Dendritic cell treated with granulocyte-macrophage colony-stimulating factor and Interleukin-4, amounts not matched to agents 40 ng/mL and 50 ng/mL, for 4 days (primary cell): Measurements from ENCODE around the gene PCDHGC3.

Experiments used
- H3K27ac Mint-ChIP-seq: one replicate; pipeline ENCODE4 v1.8.0; 2022; ENCODE audit warnings: mild to moderate bottlenecking, mixed read lengths
- H3K27me3 Mint-ChIP-seq: one replicate; pipeline ENCODE4 v1.8.0; 2022; ENCODE audit warnings: mild to moderate bottlenecking, mixed read lengths
- H3K36me3 Mint-ChIP-seq: one replicate; pipeline ENCODE4 v1.8.0; 2022; ENCODE audit warnings: low read depth, mixed read lengths
- H3K4me1 Mint-ChIP-seq: one replicate; pipeline ENCODE4 v1.8.0; 2022; ENCODE audit warnings: low read depth, mixed read lengths
- H3K4me3 Mint-ChIP-seq: one replicate; pipeline ENCODE4 v1.8.0; 2022; ENCODE audit warnings: mild to moderate bottlenecking, moderate library complexity, mixed read lengths
- H3K9me3 Mint-ChIP-seq: one replicate; pipeline ENCODE4 v1.8.0; 2022; ENCODE audit warnings: mixed read lengths
- intact Hi-C: fragments of 100-400 bp; cut with micrococcal nuclease; formaldehyde crosslinking; loops from one replicate; pipeline ENCODE4 v1.15.0; 2022

PCDHGC3 gene

DNA sequence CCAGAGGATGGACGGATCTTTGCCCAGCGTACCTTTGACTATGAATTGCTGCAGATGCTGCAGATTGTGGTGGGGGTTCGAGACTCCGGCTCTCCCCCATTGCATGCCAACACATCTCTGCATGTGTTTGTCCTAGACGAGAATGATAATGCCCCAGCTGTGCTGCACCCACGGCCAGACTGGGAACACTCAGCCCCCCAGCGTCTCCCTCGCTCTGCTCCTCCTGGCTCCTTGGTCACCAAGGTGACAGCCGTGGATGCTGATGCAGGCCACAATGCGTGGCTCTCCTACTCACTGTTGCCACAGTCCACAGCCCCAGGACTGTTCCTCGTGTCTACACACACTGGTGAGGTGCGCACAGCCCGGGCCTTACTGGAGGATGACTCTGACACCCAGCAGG is 15.0 kb downstream of the PCDHGC3 start:
- no peak overlapping the region for H3K4me3 Mint-ChIP-seq
- peaks cover 93% of the 10 kb centered on the region for H3K27me3 Mint-ChIP-seq
- intact Hi-C loops = no loop called here
- H3K36me3 Mint-ChIP-seq = no peaks in the 10 kb centered on the region
- H3K9me3 Mint-ChIP-seq = no peaks in the 10 kb centered on the region
- no peak overlapping the region for H3K27ac Mint-ChIP-seq
- H3K4me1 Mint-ChIP-seq = peaks cover 6% of the 10 kb centered on the region

DNA sequence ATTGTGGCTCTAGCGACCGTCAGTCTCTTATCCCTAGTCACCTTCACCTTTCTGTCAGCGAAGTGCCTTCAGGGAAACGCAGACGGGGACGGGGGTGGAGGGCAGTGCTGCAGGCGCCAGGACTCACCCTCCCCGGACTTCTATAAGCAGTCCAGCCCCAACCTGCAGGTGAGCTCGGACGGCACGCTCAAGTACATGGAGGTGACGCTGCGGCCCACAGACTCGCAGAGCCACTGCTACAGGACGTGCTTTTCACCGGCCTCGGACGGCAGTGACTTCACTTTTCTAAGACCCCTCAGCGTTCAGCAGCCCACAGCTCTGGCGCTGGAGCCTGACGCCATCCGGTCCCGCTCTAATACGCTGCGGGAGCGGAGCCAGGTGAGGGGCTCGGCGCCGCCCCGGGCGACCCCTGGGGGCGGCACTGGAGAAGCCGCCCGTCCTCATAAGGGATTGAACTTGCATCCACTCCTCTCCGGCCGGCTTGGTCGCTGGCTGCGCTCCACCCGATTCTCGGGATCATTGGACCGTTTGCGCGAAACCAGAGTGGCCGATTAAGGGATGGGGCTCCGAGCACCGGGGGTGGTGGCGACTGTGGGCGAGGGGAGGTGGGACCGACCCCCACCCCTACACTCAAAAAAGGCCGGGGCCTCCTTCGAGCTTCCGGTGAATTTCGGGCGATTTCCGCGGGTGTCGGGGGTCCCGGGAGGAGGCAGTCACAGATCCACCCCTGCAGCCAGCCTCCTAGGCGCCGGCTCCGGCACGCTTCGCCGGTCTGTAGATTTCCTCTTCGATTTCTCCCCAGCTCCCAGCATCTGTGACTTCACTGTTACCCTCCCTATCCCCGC is 15.8 kb downstream of the PCDHGC3 start:
- no peak overlapping the region for H3K27ac Mint-ChIP-seq
- H3K9me3 Mint-ChIP-seq = no peaks in the 10 kb centered on the region
- H3K4me3 Mint-ChIP-seq = peak overlapping the region; percentile 68
- intact Hi-C loops = no loop called here
- H3K27me3 Mint-ChIP-seq = peaks cover 93% of the 10 kb centered on the region
- peaks cover 6% of the 10 kb centered on the region for H3K4me1 Mint-ChIP-seq
- H3K36me3 Mint-ChIP-seq = no peaks in the 10 kb centered on the region

DNA sequence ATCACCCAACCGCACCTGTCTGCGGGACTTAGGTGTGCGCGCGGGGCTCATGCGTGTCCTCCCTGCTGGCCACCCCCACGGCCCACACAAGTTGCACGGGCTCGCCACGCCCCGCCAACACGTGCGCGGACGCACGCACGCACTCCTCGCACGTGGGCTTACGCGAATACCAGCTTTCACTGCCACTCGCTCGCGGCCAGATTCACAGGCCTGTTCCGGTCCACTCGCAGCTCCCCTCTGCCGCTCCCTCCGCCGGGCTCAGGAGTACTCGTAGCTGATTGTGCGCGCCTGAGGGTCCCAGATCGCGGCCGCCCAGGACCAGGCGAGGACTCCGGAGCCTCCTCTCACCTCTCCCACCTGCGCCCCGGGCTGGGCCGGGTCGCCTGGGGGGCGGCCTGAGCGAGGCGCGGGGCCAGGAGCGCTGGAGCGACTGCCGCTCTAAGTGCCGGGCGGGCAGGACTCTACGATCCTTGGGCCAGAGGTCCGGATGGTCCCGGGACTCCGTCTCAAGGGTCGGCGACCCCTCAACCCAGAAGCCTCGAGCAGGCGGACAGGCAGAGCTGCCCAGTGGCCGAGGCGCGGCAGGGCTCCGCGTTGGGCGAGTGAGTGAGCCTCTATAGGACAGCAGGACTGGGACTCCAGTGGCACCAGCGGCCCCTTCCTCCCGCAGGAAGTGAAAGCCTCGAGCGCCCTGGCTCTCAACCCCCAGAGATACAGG is 16.6 kb downstream of the PCDHGC3 start:
- peaks cover 88% of the 10 kb centered on the region for H3K27me3 Mint-ChIP-seq
- H3K9me3 Mint-ChIP-seq = no peaks in the 10 kb centered on the region
- H3K27ac Mint-ChIP-seq = no peak overlapping the region

DNA sequence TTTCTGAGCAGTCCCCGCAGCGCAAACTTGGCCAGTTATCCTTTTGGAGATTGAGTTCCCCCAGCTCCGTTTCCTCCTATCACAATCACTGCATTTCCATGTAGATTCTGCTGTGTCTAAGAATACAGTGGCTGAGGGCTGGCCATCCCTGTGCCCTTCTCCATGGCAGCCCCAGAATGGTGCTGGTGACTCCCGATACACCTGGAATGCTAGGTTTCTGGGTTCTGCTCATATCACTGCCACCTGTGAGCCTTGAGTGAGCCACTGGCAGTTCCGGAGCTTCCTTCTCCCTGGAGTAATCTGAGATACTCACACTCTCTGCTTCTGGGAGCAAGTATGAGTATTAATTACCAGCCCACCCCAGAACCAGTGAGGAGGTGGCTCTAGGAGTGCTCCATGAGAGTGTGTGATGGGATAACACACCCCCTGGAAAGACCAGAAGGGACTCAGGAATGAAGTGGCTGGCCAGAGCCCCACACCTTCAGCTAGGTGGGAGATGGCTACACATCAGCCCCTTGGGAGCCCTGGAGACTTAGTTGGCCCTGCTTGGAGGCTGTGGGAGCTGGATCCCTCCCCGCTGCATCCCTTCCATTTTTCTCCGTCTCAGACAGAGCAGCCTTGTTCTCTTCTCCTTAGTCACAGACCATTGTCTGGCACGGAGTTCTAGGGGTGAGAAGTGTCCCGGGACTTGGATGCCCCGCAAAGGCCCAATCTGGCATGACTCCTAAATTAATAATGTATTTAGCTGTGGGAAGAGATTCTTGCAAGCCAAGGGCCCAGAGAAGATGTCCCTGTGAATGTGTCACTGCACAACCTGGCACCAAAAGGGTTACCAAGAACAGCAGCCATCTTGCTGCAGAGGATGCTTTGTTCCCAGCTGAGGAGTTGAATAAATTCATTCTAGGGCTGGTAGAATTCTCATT is 18.0 kb downstream of the PCDHGC3 start:
- peaks cover 6% of the 10 kb centered on the region for H3K4me1 Mint-ChIP-seq
- no peak overlapping the region for H3K4me3 Mint-ChIP-seq
- H3K9me3 Mint-ChIP-seq = no peaks in the 10 kb centered on the region
- H3K36me3 Mint-ChIP-seq = no peaks in the 10 kb centered on the region
- intact Hi-C loops = no loop called here
- H3K27me3 Mint-ChIP-seq = peaks cover 91% of the 10 kb centered on the region
- no peak overlapping the region for H3K27ac Mint-ChIP-seq

More for the DNA sequence above, 16.6 kb downstream of the PCDHGC3 start:
- Mint-ChIP-seq H3K4me3 (peak overlapping the region; percentile 68), H3K4me1 (peaks cover 6% of the 10 kb centered on the region), H3K36me3 (no peaks in the 10 kb centered on the region)
- intact Hi-C loops = no loop called here

DNA sequence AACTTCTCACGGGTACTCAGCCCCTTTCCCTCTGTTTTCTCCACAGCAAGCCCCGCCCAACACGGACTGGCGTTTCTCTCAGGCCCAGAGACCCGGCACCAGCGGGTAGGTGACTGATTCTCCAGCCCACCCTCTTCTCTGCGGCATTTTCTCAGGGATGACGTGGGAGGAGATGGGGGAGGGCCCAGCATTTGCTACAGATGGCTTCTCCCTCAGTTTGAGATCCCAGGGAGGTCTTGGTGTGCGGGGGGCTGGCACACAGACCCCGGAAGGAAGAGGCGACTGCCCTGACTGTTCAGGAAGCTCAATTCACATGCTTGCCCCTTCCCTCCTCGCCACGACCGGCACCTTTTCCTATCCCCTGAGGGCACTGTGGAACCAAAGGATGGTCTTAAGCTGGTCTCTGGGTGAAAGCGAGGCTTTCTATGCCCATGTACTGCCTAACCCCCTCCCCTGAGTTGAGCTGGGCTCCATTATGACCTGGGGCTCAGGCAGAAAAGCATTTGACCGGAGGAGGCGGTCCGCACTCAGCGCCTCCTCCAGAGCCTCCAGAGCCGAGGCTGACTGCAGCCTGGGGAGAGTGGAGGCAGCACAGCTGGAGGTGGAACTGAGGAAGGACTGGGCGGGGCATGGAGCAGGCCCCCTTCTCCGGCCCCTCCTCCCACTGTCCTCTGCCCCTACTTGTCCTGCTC is 19.1 kb downstream of the PCDHGC3 start:
- intact Hi-C loops = no loop called here
- H3K36me3 Mint-ChIP-seq = no peaks in the 10 kb centered on the region
- no peak overlapping the region for H3K4me3 Mint-ChIP-seq
- no peaks in the 10 kb centered on the region for H3K9me3 Mint-ChIP-seq
- no peak overlapping the region for H3K27ac Mint-ChIP-seq
- H3K4me1 Mint-ChIP-seq = peaks cover 6% of the 10 kb centered on the region
- peaks cover 82% of the 10 kb centered on the region for H3K27me3 Mint-ChIP-seq

DNA sequence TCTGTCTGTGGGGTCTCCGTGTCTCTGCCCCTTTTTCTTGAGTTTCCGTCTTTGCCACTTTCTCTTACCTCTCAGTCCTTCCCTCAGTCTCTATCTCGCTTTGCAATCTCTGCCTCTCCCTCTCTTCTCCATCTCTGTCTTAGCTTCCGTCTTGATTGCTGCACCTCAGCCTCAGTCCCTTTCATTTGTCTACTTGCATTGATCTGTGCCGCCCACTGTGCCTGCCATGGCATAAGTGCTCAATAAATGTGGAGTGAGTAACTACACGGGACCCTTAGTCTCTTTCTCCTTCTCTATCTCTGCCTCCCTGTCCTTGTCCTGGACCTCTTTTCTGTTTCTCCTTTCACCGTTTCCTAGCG is 19.7 kb downstream of the PCDHGC3 start:
- Mint-ChIP-seq H3K27ac (no peak overlapping the region), H3K4me3 (no peak overlapping the region), H3K27me3 (peaks cover 76% of the 10 kb centered on the region), H3K4me1 (peaks cover 6% of the 10 kb centered on the region), H3K9me3 (no peaks in the 10 kb centered on the region), H3K36me3 (no peaks in the 10 kb centered on the region)
- intact Hi-C loops = no loop called here

DNA sequence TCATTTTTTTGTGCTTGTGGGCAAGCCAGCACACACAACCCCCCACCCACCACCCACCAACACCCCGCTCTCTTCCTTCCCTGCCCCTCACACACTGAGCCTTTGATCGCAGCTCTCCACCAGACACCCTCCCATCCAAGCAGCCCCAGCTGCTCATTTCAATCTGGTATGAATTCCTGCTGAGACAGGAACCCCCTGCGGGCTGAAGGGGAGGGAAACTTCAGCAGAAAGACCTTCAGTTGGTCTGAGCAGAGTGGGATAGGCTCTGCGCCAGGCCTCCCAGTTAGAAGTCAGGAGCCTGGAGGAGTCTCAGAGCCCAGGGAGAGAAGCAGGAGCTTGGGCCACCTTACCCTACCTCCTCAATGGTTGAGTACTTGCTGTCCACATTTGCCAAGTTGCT is 20.3 kb downstream of the PCDHGC3 start:
- Mint-ChIP-seq H3K27me3 (peaks cover 70% of the 10 kb centered on the region), H3K36me3 (no peaks in the 10 kb centered on the region), H3K9me3 (no peaks in the 10 kb centered on the region), H3K4me1 (peaks cover 6% of the 10 kb centered on the region), H3K27ac (no peak overlapping the region), H3K4me3 (no peak overlapping the region)
- intact Hi-C loops = no loop called here

DNA sequence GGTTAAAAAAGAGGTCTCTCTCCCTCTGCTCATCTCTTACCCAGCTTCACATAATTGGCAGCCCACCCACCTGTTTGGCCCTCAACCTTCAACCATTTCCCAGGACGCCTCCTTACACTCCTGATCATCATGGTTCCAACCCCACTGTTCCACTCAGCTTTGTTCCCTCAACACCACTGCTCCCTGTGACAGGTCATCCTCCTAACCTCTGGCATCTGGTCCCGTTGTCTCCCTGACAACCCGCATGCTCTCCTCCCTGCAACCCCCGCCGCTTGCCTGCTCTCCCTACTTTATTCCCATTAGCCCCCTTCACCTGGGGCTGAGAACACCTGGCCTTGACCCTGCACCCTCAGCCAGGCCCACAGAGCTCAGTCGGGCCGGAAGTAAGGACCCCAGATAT is 26.0 kb downstream of the PCDHGC3 start:
- H3K27me3 Mint-ChIP-seq = peaks cover 26% of the 10 kb centered on the region
- H3K36me3 Mint-ChIP-seq = no peaks in the 10 kb centered on the region
- intact Hi-C loops = no loop called here
- no peaks in the 10 kb centered on the region for H3K4me1 Mint-ChIP-seq
- no peaks in the 10 kb centered on the region for H3K9me3 Mint-ChIP-seq
- no peak overlapping the region for H3K27ac Mint-ChIP-seq
- H3K4me3 Mint-ChIP-seq = no peak overlapping the region

DNA sequence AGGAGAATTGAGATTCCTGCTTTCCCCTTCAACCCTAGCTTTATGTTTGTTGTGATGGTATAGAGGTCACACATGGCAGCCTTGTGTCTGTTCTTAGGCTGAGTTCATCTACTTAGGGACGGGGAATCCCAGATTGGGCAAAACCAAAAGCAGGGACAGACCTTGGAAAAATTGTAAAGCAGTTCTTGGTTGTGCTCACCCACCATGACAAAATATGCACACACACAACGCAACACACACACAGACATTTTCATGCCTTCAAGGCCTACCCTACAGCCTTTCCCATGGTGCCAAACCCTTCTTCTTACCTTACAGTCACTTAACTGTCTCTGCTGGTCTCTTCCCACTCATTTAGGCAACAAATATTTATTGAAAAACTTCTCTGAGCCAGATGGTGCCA is 27.9 kb downstream of the PCDHGC3 start:
- Mint-ChIP-seq H3K36me3 (no peaks in the 10 kb centered on the region), H3K4me3 (no peak overlapping the region), H3K9me3 (no peaks in the 10 kb centered on the region), H3K27ac (no peak overlapping the region), H3K27me3 (peaks cover 15% of the 10 kb centered on the region), H3K4me1 (peaks cover 5% of the 10 kb centered on the region)
- intact Hi-C loops = no loop called here

DNA sequence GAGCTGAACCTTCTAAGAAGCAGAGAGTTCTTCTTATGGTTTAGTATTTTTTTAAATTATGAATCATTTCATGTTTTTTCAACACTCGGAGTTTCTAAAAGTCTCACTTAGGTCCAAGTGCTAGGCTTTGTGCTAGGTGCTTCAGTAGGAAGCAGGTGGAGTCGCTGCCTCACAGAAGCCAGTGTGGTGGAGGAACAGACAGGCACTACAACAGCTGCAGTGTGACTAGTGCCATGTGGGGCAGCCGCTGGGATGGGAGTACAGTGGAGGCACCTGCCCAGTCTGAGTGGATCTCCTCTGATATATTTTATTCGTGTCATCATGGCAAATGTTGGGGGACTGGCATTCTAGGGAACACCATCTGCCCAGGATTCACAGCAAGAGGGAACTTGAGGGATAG is 28.4 kb downstream of the PCDHGC3 start:
- Mint-ChIP-seq H3K27ac (no peak overlapping the region), H3K27me3 (peaks cover 15% of the 10 kb centered on the region), H3K4me1 (peaks cover 10% of the 10 kb centered on the region), H3K9me3 (no peaks in the 10 kb centered on the region), H3K4me3 (no peak overlapping the region), H3K36me3 (no peaks in the 10 kb centered on the region)
- intact Hi-C loops = no loop called here

DNA sequence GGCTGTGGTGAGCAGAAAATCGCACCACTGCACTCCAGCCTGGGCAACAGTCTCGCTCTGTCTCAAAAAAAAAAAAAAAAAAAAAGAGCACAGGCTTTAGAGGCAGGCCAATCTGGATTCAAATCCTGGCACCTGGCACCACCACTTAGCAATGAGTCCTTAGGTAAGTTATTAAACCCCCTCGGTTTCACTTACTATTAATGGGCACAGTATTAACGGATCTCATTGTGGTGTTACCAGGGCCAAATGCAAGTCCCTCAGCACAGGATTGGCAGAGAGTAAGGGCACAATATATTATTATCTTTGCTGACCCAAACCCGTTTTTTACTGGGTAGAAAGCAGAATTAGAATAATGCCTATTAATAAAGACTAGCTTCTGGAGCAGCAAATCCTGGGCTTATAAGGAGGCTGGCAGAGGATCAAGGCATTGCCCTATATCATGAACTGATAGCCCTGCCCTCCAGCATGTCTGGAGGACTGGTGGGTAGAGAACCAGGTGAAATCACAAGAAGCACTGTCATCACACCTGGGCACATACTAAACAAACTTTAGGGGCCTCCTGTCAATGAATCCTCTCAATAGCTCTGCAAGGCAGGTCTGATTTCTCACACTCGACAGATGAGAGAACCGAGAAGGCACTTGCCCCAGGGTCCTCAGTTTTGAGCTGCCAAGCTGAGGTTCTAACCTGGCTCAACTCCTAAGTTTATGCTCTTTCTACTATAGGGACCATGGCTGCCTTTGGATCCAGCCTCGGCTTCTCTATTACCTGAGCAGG is 30.8 kb downstream of the PCDHGC3 start:
- H3K9me3 Mint-ChIP-seq = no peaks in the 10 kb centered on the region
- H3K27me3 Mint-ChIP-seq = peaks cover 19% of the 10 kb centered on the region
- intact Hi-C loops = no loop called here
- H3K4me1 Mint-ChIP-seq = peaks cover 21% of the 10 kb centered on the region
- H3K27ac Mint-ChIP-seq = no peak overlapping the region
- H3K36me3 Mint-ChIP-seq = no peaks in the 10 kb centered on the region
- no peak overlapping the region for H3K4me3 Mint-ChIP-seq

DNA sequence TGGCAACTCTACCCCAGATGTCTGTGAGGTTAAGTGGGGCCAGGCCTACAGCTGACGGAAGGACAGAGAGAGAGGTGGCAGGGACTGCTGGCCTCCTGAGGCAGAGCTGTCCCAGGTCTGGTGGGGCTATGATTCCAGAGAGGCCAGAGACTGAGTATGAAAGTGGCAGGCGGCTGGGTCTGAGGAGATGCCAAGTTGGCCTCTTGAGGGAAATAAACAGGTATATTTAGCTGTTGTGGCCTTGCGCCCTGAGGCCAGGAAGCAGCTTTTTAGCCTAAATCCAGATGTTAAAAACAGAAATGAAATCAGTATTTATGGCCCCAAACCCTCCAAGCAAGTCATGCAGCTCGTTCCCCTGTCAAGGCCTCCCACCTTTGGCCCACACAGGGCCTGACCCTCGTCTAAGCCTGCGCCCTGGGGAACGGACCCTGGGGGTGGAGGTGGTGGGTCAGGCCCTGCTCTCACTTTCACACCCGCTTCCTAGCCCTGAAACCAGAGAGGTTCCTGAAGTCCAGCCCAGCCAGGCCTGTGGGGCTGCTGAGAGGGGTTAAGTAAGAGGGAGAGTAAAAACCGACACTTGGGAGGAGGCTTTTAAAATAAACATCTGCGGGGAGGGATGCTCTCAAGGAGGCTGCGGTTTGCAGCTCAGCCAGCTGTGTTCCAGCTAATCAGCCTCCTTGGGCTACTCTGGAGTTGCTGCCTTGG is 31.8 kb downstream of the PCDHGC3 start:
- no peak overlapping the region for H3K27ac Mint-ChIP-seq

More for the DNA sequence above, 31.8 kb downstream of the PCDHGC3 start:
- H3K36me3 Mint-ChIP-seq = peaks cover under 1% of the 10 kb centered on the region
- no peak overlapping the region for H3K4me3 Mint-ChIP-seq
- peaks cover 27% of the 10 kb centered on the region for H3K4me1 Mint-ChIP-seq
- no peaks in the 10 kb centered on the region for H3K9me3 Mint-ChIP-seq
- intact Hi-C loops = no loop called here
- H3K27me3 Mint-ChIP-seq = peaks cover 22% of the 10 kb centered on the region
